HEK293 (cell line): ENCODE data around the gene TEX14.

Experiments
- ZNF37A ChIP-seq: fragments of 450-650 bp; IDR thresholded peaks from 2 replicates; pipeline ENCODE4 v1.5.1; 2018; ENCODE audit warnings: missing biosample characterization, missing genetic modification characterization
- ZNF521 ChIP-seq: fragments of 450-650 bp; formaldehyde crosslinking; IDR thresholded peaks from 2 replicates; pipeline ENCODE4 v1.5.1; 2017; ENCODE audit warnings: missing biosample characterization, mild to moderate bottlenecking, missing genetic modification characterization
- ZNF585B ChIP-seq: fragments of 450-650 bp; formaldehyde crosslinking; IDR thresholded peaks from 2 replicates; pipeline ENCODE4 v1.5.1; 2016; ENCODE audit warnings: missing biosample characterization, missing genetic modification characterization
- ZNF776 ChIP-seq: fragments of 450-650 bp; formaldehyde crosslinking; IDR thresholded peaks from 2 replicates; pipeline ENCODE4 v1.5.0; 2017; ENCODE audit warnings: missing biosample characterization, missing genetic modification characterization, borderline replicate concordance
- ZXDB ChIP-seq: fragments of 450-650 bp; formaldehyde crosslinking; IDR thresholded peaks from 2 replicates; pipeline ENCODE4 v1.5.1; 2016; ENCODE audit warnings: missing biosample characterization, missing genetic modification characterization
- TF ChIP-seq, protein P1 (sequence below): fragments of 450-650 bp; formaldehyde crosslinking; IDR thresholded peaks from 2 replicates; pipeline ENCODE4 v1.5.1; 2016; ENCODE audit warnings: missing biosample characterization, missing genetic modification characterization

DNA sequence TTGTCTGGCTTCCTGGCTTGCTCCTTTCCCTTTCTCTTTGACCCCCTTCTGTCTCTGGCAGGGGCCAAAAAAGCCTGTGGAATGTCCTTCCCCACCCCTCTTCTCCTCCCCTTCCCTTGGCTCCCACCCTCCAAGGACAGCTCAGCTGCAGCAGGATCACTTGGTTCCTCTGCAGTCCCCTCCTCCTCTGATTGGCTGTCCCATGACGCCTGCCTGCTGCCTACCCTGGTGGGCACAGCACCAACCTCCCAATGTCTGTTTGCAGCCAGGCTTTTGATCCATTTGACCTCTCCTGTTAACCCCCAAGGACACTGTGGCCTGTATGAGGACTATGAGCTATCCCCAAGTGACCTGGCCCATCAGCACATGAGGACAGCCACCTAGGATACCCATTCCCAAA is 162.6 kb downstream of the TEX14 start:
- TF ChIP-seq ZNF37A (tag by site-specific recombination) (no peak), ZNF776 (tag by site-specific recombination) (no peak), ZNF521 (tag by site-specific recombination) (no peak), ZNF585B (tag by site-specific recombination) (no peak), ZXDB (tag by site-specific recombination) (no peak)
- TF ChIP-seq, protein P1, sequence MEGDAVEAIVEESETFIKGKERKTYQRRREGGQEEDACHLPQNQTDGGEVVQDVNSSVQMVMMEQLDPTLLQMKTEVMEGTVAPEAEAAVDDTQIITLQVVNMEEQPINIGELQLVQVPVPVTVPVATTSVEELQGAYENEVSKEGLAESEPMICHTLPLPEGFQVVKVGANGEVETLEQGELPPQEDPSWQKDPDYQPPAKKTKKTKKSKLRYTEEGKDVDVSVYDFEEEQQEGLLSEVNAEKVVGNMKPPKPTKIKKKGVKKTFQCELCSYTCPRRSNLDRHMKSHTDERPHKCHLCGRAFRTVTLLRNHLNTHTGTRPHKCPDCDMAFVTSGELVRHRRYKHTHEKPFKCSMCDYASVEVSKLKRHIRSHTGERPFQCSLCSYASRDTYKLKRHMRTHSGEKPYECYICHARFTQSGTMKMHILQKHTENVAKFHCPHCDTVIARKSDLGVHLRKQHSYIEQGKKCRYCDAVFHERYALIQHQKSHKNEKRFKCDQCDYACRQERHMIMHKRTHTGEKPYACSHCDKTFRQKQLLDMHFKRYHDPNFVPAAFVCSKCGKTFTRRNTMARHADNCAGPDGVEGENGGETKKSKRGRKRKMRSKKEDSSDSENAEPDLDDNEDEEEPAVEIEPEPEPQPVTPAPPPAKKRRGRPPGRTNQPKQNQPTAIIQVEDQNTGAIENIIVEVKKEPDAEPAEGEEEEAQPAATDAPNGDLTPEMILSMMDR = no peak
